GM19455 (cell line): ENCODE data around the gene PREP.
"Not testable (repeated sequence)": the region's sequence is repeated elsewhere in the genome, so short reads cannot be mapped to it uniquely, and the experiment has no call there.

Experiments used
- ATAC-seq: cut with Tn5 transposase; IDR thresholded peaks from one replicate; pipeline ENCODE4 v1.9.1; 2021; ENCODE audit not compliant: unreplicated experiment

Gene PREP

GRCh38 chr6:105402939-105403935 lies at the start of gene PREP:
Gene PREP, minus strand, starts transcription at chr6:105403082. Its CDS starts 191 bp downstream, at chr6:105402891.
- peak; percentile 90 for ATAC-seq

- ATAC-seq, result no peak
Observed at GRCh38 chr6:105452376-105452775, 49.5 kb upstream of the PREP start.

GRCh38 chr6:105449756-105450390 lies 47.0 kb upstream of the PREP start:
- no peak for ATAC-seq

GRCh38 chr6:105445481-105445880 lies 42.6 kb upstream of the PREP start:
- ATAC-seq, result no peak

- no peak for ATAC-seq
Observed at GRCh38 chr6:105443941-105444340, 41.1 kb upstream of the PREP start.

DNA sequence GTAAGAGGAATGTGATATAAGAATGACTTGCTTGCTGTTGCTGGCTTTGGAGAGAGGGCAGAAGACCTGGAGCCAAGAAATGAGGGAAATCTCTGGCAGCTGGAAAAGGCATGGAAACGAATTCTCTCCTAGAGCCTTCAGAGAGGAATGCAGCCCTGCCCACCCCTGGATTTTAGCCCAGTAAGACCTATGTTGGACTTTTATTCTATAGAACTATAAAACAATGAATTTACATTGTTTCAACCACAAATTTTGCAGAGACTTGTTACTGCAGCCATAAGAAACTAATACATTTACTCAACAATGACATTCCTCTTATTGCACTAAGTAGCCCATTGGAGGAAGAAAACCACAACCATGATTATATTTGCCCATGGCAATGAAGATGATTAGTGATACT lies 39.5 kb upstream of the PREP start:
- ATAC-seq, result no peak

DNA sequence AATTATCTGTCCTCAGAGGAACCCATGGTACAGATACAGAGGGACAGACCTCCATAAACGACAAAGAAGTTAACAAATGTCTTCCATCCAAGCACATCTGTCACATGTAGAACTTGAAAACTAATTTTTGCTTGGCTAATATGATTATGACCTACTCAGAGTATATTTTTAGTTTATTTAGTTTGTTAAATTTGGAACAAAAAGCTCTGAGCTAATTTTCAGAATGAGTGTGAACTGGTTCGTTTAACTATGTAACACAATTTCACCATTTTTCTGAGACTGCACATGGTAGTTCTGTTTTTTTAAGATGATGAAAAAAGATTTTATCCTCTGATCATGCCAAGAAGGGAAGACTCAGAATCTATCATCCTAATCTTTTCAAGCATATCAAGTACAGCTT lies 34.4 kb upstream of the PREP start:
- no peak for ATAC-seq

GRCh38 chr6:105433723-105434122 lies 30.8 kb upstream of the PREP start:
- no peak for ATAC-seq

DNA sequence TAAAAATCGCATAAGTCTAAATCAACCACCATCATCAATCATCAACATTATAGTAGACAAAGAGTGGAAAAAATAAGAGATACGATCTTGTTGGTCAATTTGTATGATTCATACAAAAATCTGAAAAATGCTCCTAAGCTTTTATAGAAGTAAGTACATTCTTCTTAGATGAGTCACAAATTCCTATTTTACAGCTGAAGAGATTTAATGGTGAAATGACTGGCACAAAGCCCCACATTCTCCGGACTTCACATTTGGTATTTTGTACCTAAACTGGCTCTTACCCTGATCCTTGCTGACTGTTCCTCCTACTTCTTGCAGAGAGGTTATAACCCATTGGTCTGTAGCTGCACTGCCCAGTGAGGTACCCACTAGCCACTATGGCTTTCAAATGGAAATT lies 29.9 kb upstream of the PREP start:
- no peak for ATAC-seq

- ATAC-seq, result no peak
Observed at GRCh38 chr6:105431226-105431625, 28.3 kb upstream of the PREP start.

GRCh38 chr6:105430685-105431084 lies 27.8 kb upstream of the PREP start:
- no peak for ATAC-seq

DNA sequence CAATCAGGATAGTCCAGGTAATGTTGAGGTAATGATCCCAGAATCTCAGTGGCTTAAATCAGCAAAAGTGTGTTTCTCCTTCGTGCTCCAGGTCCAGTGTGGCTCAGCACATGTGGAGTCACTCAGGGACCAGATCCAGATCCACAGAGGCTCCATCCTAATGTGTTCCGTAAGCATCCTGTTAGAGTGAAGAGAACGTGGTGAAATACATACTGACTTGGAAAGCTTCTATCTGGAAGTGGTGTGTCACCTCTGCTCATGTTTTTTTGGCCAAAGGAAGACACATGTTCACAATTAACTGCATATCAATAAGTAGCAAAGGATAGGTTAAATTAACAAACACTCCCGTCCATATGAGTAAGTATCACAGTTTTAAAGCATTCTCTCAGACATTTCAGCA lies 26.8 kb upstream of the PREP start:
- no peak for ATAC-seq

GRCh38 chr6:105428342-105428957 lies 25.6 kb upstream of the PREP start:
- ATAC-seq, result no peak

- no peak for ATAC-seq
Observed at GRCh38 chr6:105424175-105424783, 21.4 kb upstream of the PREP start.

- ATAC-seq, result not testable (repeated sequence)
Observed at GRCh38 chr6:105416971-105417370, 14.1 kb upstream of the PREP start.

- no peak for ATAC-seq
Observed at GRCh38 chr6:105409734-105410133, 6.9 kb upstream of the PREP start.

GRCh38 chr6:105402090-105402938 lies 568 bp downstream of the PREP start:
- ATAC-seq, result peak; percentile 53

GRCh38 chr6:105401247-105402089 lies 1.4 kb downstream of the PREP start:
- no peak for ATAC-seq

GRCh38 chr6:105400501-105400900 lies 2.4 kb downstream of the PREP start:
- no peak for ATAC-seq
